K562 (cell line): ENCODE measurements around the gene OSTF1. TPM values are rescaled to one million over a fixed set of nuclear protein-coding genes. Genes with fewer than 3 reads are reported as not detected.

Source experiments
- ARID3B ChIP-seq: fragments of 250-450 bp; sonication (Bioruptor Pico); IDR thresholded peaks from 2 replicates; pipeline ENCODE4 v1.4.0; 2020; ENCODE audit warnings: borderline replicate concordance
- GATAD2A ChIP-seq: fragments of 450-650 bp; IDR thresholded peaks from 2 replicates; pipeline ENCODE4 v1.6.1; 2017
- HNRNPUL1 ChIP-seq: fragments of 200-400 bp; formaldehyde crosslinking; IDR thresholded peaks from 2 replicates; pipeline ENCODE4 v1.6.1; 2017; ENCODE audit warnings: low read length
- KAT8 ChIP-seq: fragments of 450-650 bp; IDR thresholded peaks from 2 replicates; pipeline ENCODE4 v1.6.1; 2016; ENCODE audit warnings: low read depth, mild to moderate bottlenecking
- KLF1 ChIP-seq: fragments of 450-650 bp; IDR thresholded peaks from 2 replicates; pipeline ENCODE4 v1.6.1; 2016; ENCODE audit warnings: missing genetic modification characterization, missing compliant biosample characterization
- MYBL2 ChIP-seq, 2 experiments: fragments of 450-650 bp in 1 of 2; sonication (generic) in 1 of 2; formaldehyde crosslinking in 1 of 2; IDR thresholded peaks; 2 replicates each; pipeline versions ENCODE4 v1.6.1 to v1.8.1; 2017 to 2022; ENCODE audit warnings: borderline replicate concordance in 1 of 2, inconsistent platforms in 1 of 2, low read depth in 1 of 2, mild to moderate bottlenecking in 1 of 2, missing genetic modification reagents in 1 of 2, moderate library complexity in 1 of 2
- PCBP1 ChIP-seq: fragments of 200-400 bp; formaldehyde crosslinking; IDR thresholded peaks from 2 replicates; pipeline ENCODE4 v1.6.1; 2018; ENCODE audit warnings: mild to moderate bottlenecking, low read depth, low read length; ENCODE audit not compliant: poor library complexity, severe bottlenecking
- PHF21A ChIP-seq: fragments of 450-650 bp; IDR thresholded peaks from 2 replicates; pipeline ENCODE4 v1.6.1; 2017; ENCODE audit warnings: low read depth, borderline replicate concordance
- SRF ChIP-seq, 2 experiments: fragments of 250-450, 450-650 bp in 1 of 2; sonication (Bioruptor Pico) in 1 of 2; sonication (generic) in 1 of 2; formaldehyde crosslinking; IDR thresholded peaks; 2 replicates each; pipeline versions ENCODE4 v1.5.0 to v1.5.1; 2020 to 2022; ENCODE audit warnings: mild to moderate bottlenecking in 1 of 2, missing genetic modification reagents in 1 of 2
- TGIF2 ChIP-seq: sonication (generic); formaldehyde crosslinking; IDR thresholded peaks from 2 replicates; pipeline ENCODE4 v1.8.1; 2022; ENCODE audit warnings: mild to moderate bottlenecking, missing genetic modification reagents, moderate library complexity
- YY1 ChIP-seq, 3 experiments: IDR thresholded peaks; 2 replicates each; pipeline ENCODE4 v1.6.1; 2011; ENCODE audit warnings: low read length in 2 of 3, mild to moderate bottlenecking in 2 of 3, moderate library complexity in 2 of 3, borderline replicate concordance in 1 of 3, control low read depth in 1 of 3, low read depth in 1 of 3; ENCODE audit not compliant: insufficient read depth in 3 of 3, insufficient replicate concordance in 2 of 3, control insufficient read depth in 1 of 3, insufficient read length in 1 of 3; ENCODE audit errors: extremely low read depth in 1 of 3
- ZBTB1 ChIP-seq: sonication (generic); formaldehyde crosslinking; IDR thresholded peaks from 2 replicates; pipeline ENCODE4 v1.8.1; 2023; ENCODE audit warnings: missing genetic modification reagents, low read depth, mild to moderate bottlenecking, borderline replicate concordance
- ZNF224 ChIP-seq: sonication (generic); formaldehyde crosslinking; IDR thresholded peaks from 2 replicates; pipeline ENCODE4 v1.8.0; 2022; ENCODE audit warnings: mild to moderate bottlenecking, missing genetic modification reagents
- ZNF239 ChIP-seq: fragments of 250-450 bp; sonication (Bioruptor Pico); IDR thresholded peaks from 2 replicates; pipeline ENCODE4 v1.4.0; 2020; ENCODE audit warnings: mild to moderate bottlenecking
- ZNF263 ChIP-seq: sonication (generic); formaldehyde crosslinking; IDR thresholded peaks from 2 replicates; pipeline ENCODE4 v1.8.0; 2022; ENCODE audit warnings: mild to moderate bottlenecking, missing genetic modification reagents, borderline replicate concordance
- ZNF277 ChIP-seq: fragments of 250-450 bp; sonication (Bioruptor Pico); IDR thresholded peaks from 2 replicates; pipeline ENCODE4 v1.8.0; 2022; ENCODE audit warnings: inconsistent platforms, mild to moderate bottlenecking, moderate library complexity, borderline replicate concordance
- ZNF395 ChIP-seq: fragments of 200-800 bp; sonication (Bioruptor generic); IDR thresholded peaks from 2 replicates; pipeline ENCODE4 v1.6.1; 2017; ENCODE audit warnings: missing genetic modification characterization, missing compliant biosample characterization
- polyA plus RNA-seq, 8 experiments: library from polyadenylated mRNA; depleted of rRNA in 4 of 8; stranded (reverse) in 5 of 8; unstranded in 3 of 8; fragments of >200 nt; fragmentation: Nextera tagmentation in 2 of 8; fragmentation: Illumina TruSeq in 1 of 8; extraction: Ambion mirVana in 2 of 8; extraction: Trizol in 1 of 8; gene quantifications; 2 replicates each; pipeline versions ENCODE4 v1.2.1 to v1.2.3, GENCODE V29; 2011 to 2014; ENCODE audit warnings: inconsistent platforms in 1 of 8, missing spikeins in 1 of 8
- total RNA-seq, 7 experiments: library from RNA; depleted of rRNA in 6 of 7; stranded (reverse); fragments of >200 nt in 6 of 7; fragmentation: Illumina TruSeq in 2 of 7; extraction: Trizol in 2 of 7; gene quantifications; 2 replicates each; pipeline versions ENCODE4 v1.2.1 to v1.2.3, GENCODE V29; 2011 to 2021; ENCODE audit warnings: low replicate concordance in 1 of 7
- TF ChIP-seq, protein P1 (sequence below): fragments of 450-650 bp; conservative IDR thresholded peaks from 2 replicates; pipeline ENCODE4 v1.6.1; 2016; ENCODE audit warnings: missing genetic modification characterization, low read depth, mild to moderate bottlenecking, missing compliant biosample characterization, moderate library complexity

The OSTF1 gene
- total and polyA plus RNA-seq, 9 of the 15 experiments (the other 6 are each of a cell fraction or from before 2014, with no cell fraction given), result 15.0 to 37.3 (median 23.0) TPM

DNA sequence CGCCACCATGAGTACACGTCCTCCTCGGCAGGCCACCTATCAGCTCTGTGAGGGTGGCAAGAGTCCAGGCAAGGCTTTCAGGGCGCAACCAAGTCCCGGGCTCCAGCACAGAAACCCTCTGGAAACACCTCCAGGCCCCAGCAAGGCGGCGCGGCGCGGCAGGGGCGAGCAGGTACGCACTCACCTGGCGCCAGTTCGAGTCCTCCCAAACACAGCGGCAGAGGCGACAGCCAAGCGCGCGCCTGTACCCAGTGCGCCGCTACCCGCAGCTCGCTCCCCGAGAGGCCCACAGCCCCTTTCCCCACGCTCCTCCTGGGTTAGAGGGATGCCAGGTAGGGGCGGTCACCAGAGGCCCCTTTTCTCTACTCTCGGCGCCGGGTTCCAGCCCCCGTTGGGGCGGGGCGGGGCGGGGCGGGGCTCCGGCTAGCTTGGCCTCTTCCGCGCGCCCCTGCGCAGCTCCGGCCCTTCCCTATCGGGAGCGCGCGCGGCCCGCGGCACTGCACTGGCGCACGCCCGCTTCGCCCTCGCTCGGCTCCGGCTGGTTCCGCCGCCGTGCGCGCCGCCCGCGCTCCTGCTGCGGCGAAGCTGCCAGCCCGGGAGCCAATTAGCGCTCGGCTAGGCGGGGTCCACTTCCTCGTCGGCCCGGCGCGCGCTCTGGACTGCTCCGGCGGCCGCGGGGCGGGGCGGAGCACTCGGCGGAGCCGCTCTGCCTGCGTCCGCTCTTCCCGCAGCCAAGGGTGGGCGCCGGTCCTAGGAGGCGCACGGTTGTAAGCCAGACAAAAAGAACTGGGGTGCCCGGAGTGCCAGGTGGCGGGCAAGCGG lies at the start of gene OSTF1, which contains the start of gene NMRK1 (continued):
- TF ChIP-seq ARID3B (CRISPR knock-in tag) (no peak), SRF (CRISPR knock-in tag; IDR thresholded peaks at IDR 0.05) (no peak), YY1 (IDR thresholded peaks at IDR 0.05; ENCODE audit: borderline replicate concordance in 1 of 3, control insufficient read depth in 1 of 3, extremely low read depth in 1 of 3, insufficient read depth in 3 of 3, insufficient read length in 1 of 3, insufficient replicate concordance in 2 of 3, low read depth in 1 of 3, low read length in 2 of 3) (peak in 1 of 3 experiments; percentile 10), MYBL2 (IDR thresholded peaks at IDR 0.05; ENCODE audit: low read depth) (no peak), MYBL2 (CRISPR knock-in tag; IDR thresholded peaks at IDR 0.05; ENCODE audit: borderline replicate concordance) (no peak), ZNF224 (CRISPR knock-in tag) (no peak), PCBP1 (no peak), KAT8 (no peak), TGIF2 (no peak), KLF1 (tag) (no peak), ZNF263 (CRISPR knock-in tag) (no peak), HNRNPUL1 (no peak), ZNF395 (CRISPR knock-in tag) (peak; percentile 68), ZBTB1 (CRISPR knock-in tag) (no peak), ZNF277 (CRISPR knock-in tag) (no peak), ZNF239 (CRISPR knock-in tag) (no peak), GATAD2A (0 out of 2 replicates have a peak, but pooled peaks have one; percentile 26), PHF21A (no peak)
- TF ChIP-seq, protein P1, sequence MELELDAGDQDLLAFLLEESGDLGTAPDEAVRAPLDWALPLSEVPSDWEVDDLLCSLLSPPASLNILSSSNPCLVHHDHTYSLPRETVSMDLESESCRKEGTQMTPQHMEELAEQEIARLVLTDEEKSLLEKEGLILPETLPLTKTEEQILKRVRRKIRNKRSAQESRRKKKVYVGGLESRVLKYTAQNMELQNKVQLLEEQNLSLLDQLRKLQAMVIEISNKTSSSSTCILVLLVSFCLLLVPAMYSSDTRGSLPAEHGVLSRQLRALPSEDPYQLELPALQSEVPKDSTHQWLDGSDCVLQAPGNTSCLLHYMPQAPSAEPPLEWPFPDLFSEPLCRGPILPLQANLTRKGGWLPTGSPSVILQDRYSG, result no peak
